IMR-90 (cell line): ENCODE measurements around the gene METTL15. TPM values are rescaled to one million over a fixed set of nuclear protein-coding genes. Genes with fewer than 3 reads are reported as not detected.
A peak's percentile ranks its signal among the peaks of the same experiment; 100 is the strongest.

ENCODE experiments used
- ATAC-seq: fragments of 200-7000 bp; cut with Tn5 transposase; 2 replicates; pipeline ENCODE4 v1.9.1; 2020; ENCODE audit warnings: low read depth, mild to moderate bottlenecking, moderate library complexity
- BruUV-seq: library from RNA; stranded (reverse); fragments of 400-500 nt; replicated peaks from 2 replicates; lab custom pipeline; 2021; lab: Mats Ljungman, UMichigan
- CTCF ChIA-PET: fragments of 300-600 bp; formaldehyde crosslinking; extraction: SDS; loops from one replicate; lab custom pipeline; 2021; ENCODE audit warnings: antibody characterized with exemption; lab: Yijun Ruan, JAX
- POLR2A ChIA-PET: fragments of 300-600 bp; sonication (Branson Sonifier 250); formaldehyde crosslinking; loops from one replicate; lab custom pipeline; 2022; ENCODE audit warnings: antibody characterized with exemption; ENCODE audit not compliant: unreplicated experiment; lab: Charles Lee
- DNase-seq: peaks from one replicate; pipeline ENCODE4 v3.0.0; 2013
- H2AFZ ChIP-seq: replicated peaks from 2 replicates; pipeline ENCODE3; 2013; ENCODE audit warnings: low read length, mild to moderate bottlenecking; ENCODE audit not compliant: poor library complexity
- H2AK5ac ChIP-seq: 2 replicates; pipeline ENCODE4 v1.6.1; 2013; ENCODE audit warnings: low read depth, low read length, inconsistent platforms
- H2AK9ac ChIP-seq: replicated peaks from 2 replicates; pipeline ENCODE3; 2013; ENCODE audit warnings: mild to moderate bottlenecking, low read depth, low read length, moderate library complexity; ENCODE audit not compliant: poor library complexity
- H2BK120ac ChIP-seq: 2 replicates; pipeline ENCODE4 v1.6.1; 2013; ENCODE audit warnings: low read depth, low read length, inconsistent platforms
- H2BK15ac ChIP-seq: 3 replicates; pipeline ENCODE4 v1.6.1; 2013; ENCODE audit warnings: low read depth, low read length, inconsistent platforms
- H2BK20ac ChIP-seq: 2 replicates; pipeline ENCODE4 v1.6.1; 2013; ENCODE audit warnings: low read depth, mild to moderate bottlenecking, inconsistent platforms, low read length, moderate library complexity
- H2BK5ac ChIP-seq: 2 replicates; pipeline ENCODE4 v1.6.1; 2013; ENCODE audit warnings: mild to moderate bottlenecking, low read depth, low read length, inconsistent platforms; ENCODE audit not compliant: poor library complexity, severe bottlenecking
- H3K14ac ChIP-seq: replicated peaks from 2 replicates; pipeline ENCODE4 v1.6.1; 2013; ENCODE audit warnings: low read depth, low read length, inconsistent platforms
- H3K18ac ChIP-seq: 2 replicates; pipeline ENCODE4 v1.6.1; 2013; ENCODE audit warnings: low read depth, low read length, control low read depth
- H3K23ac ChIP-seq: 2 replicates; pipeline ENCODE4 v1.6.1; 2013; ENCODE audit warnings: low read depth, low read length, inconsistent platforms
- H3K27ac ChIP-seq: 2 replicates; pipeline ENCODE4 v1.5.1; 2013; ENCODE audit warnings: mild to moderate bottlenecking, control low read depth, low read length; ENCODE audit not compliant: insufficient read depth
- H3K27me3 ChIP-seq: 2 replicates; pipeline ENCODE4 v1.6.1; 2013; ENCODE audit warnings: low read length; ENCODE audit not compliant: control insufficient read depth, insufficient read depth
- H3K36me3 ChIP-seq: 2 replicates; pipeline ENCODE4 v1.6.1; 2013; ENCODE audit warnings: low read length, mixed read lengths; ENCODE audit not compliant: control insufficient read depth, insufficient read depth
- H3K4ac ChIP-seq: 2 replicates; pipeline ENCODE4 v1.6.1; 2013; ENCODE audit warnings: low read depth, low read length, inconsistent platforms
- H3K4me1 ChIP-seq: 2 replicates; pipeline ENCODE4 v1.6.1; 2013; ENCODE audit warnings: low read length, mixed read lengths; ENCODE audit not compliant: control insufficient read depth, insufficient read depth
- H3K4me2 ChIP-seq: 2 replicates; pipeline ENCODE4 v1.6.1; 2013; ENCODE audit warnings: low read depth, mild to moderate bottlenecking, control low read depth, low read length, moderate library complexity
- H3K4me3 ChIP-seq: 2 replicates; pipeline ENCODE4 v1.5.1; 2013; ENCODE audit warnings: low read depth, mild to moderate bottlenecking, control low read depth, low read length, moderate library complexity; ENCODE audit not compliant: insufficient read depth
- H3K56ac ChIP-seq: 2 replicates; pipeline ENCODE4 v1.6.1; 2013; ENCODE audit warnings: low read length, inconsistent platforms; ENCODE audit not compliant: insufficient read depth; ENCODE audit errors: extremely low read depth
- H3K79me1 ChIP-seq, 2 experiments: 2 replicates each; pipeline ENCODE4 v1.6.1; 2013; ENCODE audit warnings: low read length in 2 of 2, inconsistent platforms in 1 of 2, low read depth in 1 of 2
- H3K9ac ChIP-seq: 2 replicates; pipeline ENCODE4 v1.6.1; 2013; ENCODE audit warnings: low read depth, low read length, control low read depth
- H3K9me1 ChIP-seq: 2 replicates; pipeline ENCODE4 v1.6.1; 2013; ENCODE audit warnings: low read length, inconsistent platforms; ENCODE audit not compliant: insufficient read depth
- H3K9me3 ChIP-seq: 2 replicates; pipeline ENCODE4 v1.6.1; 2013; ENCODE audit warnings: low read length; ENCODE audit not compliant: control insufficient read depth, insufficient read depth
- H4K20me1 ChIP-seq: 2 replicates; pipeline ENCODE4 v1.6.1; 2013; ENCODE audit warnings: low read length, inconsistent platforms; ENCODE audit not compliant: insufficient read depth
- H4K5ac ChIP-seq: 2 replicates; pipeline ENCODE4 v1.6.1; 2013; ENCODE audit warnings: mild to moderate bottlenecking, low read depth, low read length, control low read depth
- H4K8ac ChIP-seq, 2 experiments: 2 replicates each; pipeline ENCODE4 v1.6.1; 2013; ENCODE audit warnings: low read depth in 2 of 2, low read length in 2 of 2, control low read depth in 1 of 2, inconsistent platforms in 1 of 2
- H4K91ac ChIP-seq: 2 replicates; pipeline ENCODE4 v1.6.1; 2013; ENCODE audit warnings: low read depth, low read length, inconsistent platforms; ENCODE audit not compliant: insufficient read depth
- BHLHE40 ChIP-seq: fragments of 150-350 bp; IDR thresholded peaks from 2 replicates; pipeline ENCODE4 v1.6.1; 2016; ENCODE audit warnings: mild to moderate bottlenecking, low read depth, low read length
- CEBPB ChIP-seq: IDR thresholded peaks from 2 replicates; pipeline ENCODE4 v1.6.1; 2012; ENCODE audit warnings: low read depth, low read length, improper control_type of control experiment
- CHD1 ChIP-seq: IDR thresholded peaks from 2 replicates; pipeline ENCODE4 v1.6.1; 2012; ENCODE audit warnings: low read depth, low read length, improper control_type of control experiment
- FOS ChIP-seq: fragments of 150-350 bp; IDR thresholded peaks from 2 replicates; pipeline ENCODE4 v1.6.1; 2016; ENCODE audit warnings: low read depth, low read length
- MAFK ChIP-seq: IDR thresholded peaks from 2 replicates; pipeline ENCODE4 v1.6.1; 2012; ENCODE audit warnings: low read depth, low read length, improper control_type of control experiment
- MAZ ChIP-seq: IDR thresholded peaks from 2 replicates; pipeline ENCODE4 v1.6.1; 2012; ENCODE audit warnings: low read depth, mild to moderate bottlenecking, low read length, improper control_type of control experiment, moderate library complexity, borderline replicate concordance
- MXI1 ChIP-seq: IDR thresholded peaks from 2 replicates; pipeline ENCODE4 v1.6.1; 2012; ENCODE audit warnings: low read depth, mild to moderate bottlenecking, low read length, moderate library complexity, borderline replicate concordance
- NFE2L2 ChIP-seq: fragments of 150-350 bp; IDR thresholded peaks from 2 replicates; pipeline ENCODE4 v1.6.1; 2016; ENCODE audit warnings: low read depth, mild to moderate bottlenecking, low read length
- POLR2A ChIP-seq: IDR thresholded peaks from 2 replicates; pipeline ENCODE4 v1.6.1; 2012; ENCODE audit warnings: mild to moderate bottlenecking, low read depth, low read length
- RAD21 ChIP-seq: IDR thresholded peaks from 2 replicates; pipeline ENCODE4 v1.6.1; 2012; ENCODE audit warnings: low read length, improper control_type of control experiment
- RCOR1 ChIP-seq: IDR thresholded peaks from 2 replicates; pipeline ENCODE4 v1.6.1; 2012; ENCODE audit warnings: mild to moderate bottlenecking, low read length, improper control_type of control experiment; ENCODE audit not compliant: insufficient replicate concordance
- RFX5 ChIP-seq: IDR thresholded peaks from 2 replicates; pipeline ENCODE4 v1.8.0; 2012; ENCODE audit warnings: low read depth, mild to moderate bottlenecking, low read length, moderate library complexity
- SMC3 ChIP-seq: fragments of 150-350 bp; IDR thresholded peaks from 2 replicates; pipeline ENCODE4 v1.6.1; 2016; ENCODE audit warnings: low read depth, mild to moderate bottlenecking, antibody characterized with exemption, low read length, moderate library complexity
- WGBS, 2 experiments: methylation state at CpG; one replicate each; pipeline versions ENCODE4 v1.1.5 to v1.1.7; 2013; ENCODE audit warnings: missing lambda C conversion rate in 2 of 2; ENCODE audit not compliant: insufficient read length in 1 of 2; ENCODE audit errors: extremely low coverage in 2 of 2; 5-methylcytosine and 5-hydroxymethylcytosine counted together
- dilution Hi-C: fragments of 300-500 bp; cut with HindIII; formaldehyde crosslinking; loops from one replicate; pipeline ENCODE4 v1.14.3; 2018; ENCODE audit warnings: low sequenced_read_pairs; ENCODE audit not compliant: unreplicated experiment
- in situ Hi-C: fragments of 300-500 bp; cut with MboI; formaldehyde crosslinking; loops from 3 replicates; pipeline ENCODE4 v1.14.3; 2019; ENCODE audit warnings: low sequenced_read_pairs, inconsistent platforms, mixed read lengths
- intact Hi-C: fragments of 100-400 bp; cut with micrococcal nuclease; formaldehyde crosslinking; loops from 2 replicates; pipeline ENCODE4 v1.10.0; 2022
- polyA plus RNA-seq, 3 experiments: library from polyadenylated mRNA; depleted of rRNA; stranded (reverse); fragments of >200 nt; gene quantifications; 2 replicates each; pipeline ENCODE4 v1.2.3, GENCODE V29; 2012; ENCODE audit warnings: low replicate concordance in 1 of 3
- total RNA-seq: library from RNA; depleted of rRNA; stranded (reverse); fragments of >200 nt; gene quantifications from 2 replicates; pipeline ENCODE4 v1.2.3, GENCODE V29; 2012
- TF ChIP-seq, protein P1 (sequence below): conservative IDR thresholded peaks from 2 replicates; pipeline ENCODE4 v1.5.1; 2012; ENCODE audit warnings: mild to moderate bottlenecking, low read depth, low read length, improper control_type of control experiment
- TF ChIP-seq, protein P2 (sequence below): fragments of 150-350 bp; IDR thresholded peaks from 2 replicates; pipeline ENCODE4 v1.6.1; 2016; ENCODE audit warnings: low read depth, mild to moderate bottlenecking, low read length, moderate library complexity, borderline replicate concordance
- TF ChIP-seq, protein P3 (sequence below): fragments of 150-350 bp; IDR thresholded peaks from 2 replicates; pipeline ENCODE4 v1.6.1; 2017; ENCODE audit warnings: mild to moderate bottlenecking, antibody characterized with exemption, low read length, low read depth

Gene METTL15
- total and polyA plus RNA-seq, 2 of the 4 experiments (the other 2 are of a cell fraction) = 6.5 to 30.5 TPM

DNA sequence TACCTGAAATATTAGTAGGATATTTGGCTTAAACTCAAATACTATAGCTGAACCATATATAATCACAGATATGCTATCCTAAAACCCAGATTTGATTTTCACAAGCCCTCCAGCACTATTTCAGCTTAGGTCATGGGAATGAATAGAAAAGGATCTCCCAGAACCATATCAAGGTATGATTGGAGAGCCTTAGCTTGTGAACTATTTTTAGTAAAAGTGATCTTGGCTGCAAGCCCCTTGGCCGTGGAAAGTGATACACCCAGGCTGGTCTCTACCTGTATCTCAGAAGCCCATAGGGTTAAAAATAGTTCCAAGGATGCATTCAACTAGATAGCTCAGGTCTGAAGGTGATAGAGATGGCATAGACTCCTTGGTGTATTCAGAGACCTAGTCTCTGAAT lies 9.9 kb upstream of the METTL15 start:
- POLR2A ChIA-PET = no interaction called here

More for the DNA sequence above, 9.9 kb upstream of the METTL15 start:
- dilution Hi-C loops (no loop called here), in situ Hi-C loops (no loop called here), intact Hi-C loops (no loop called here)
- no peak overlapping the region for H4K91ac ChIP-seq
- H3K36me3 ChIP-seq = no peaks in the 10 kb centered on the region
- no peak for DNase-seq
- TF ChIP-seq, protein P1, sequence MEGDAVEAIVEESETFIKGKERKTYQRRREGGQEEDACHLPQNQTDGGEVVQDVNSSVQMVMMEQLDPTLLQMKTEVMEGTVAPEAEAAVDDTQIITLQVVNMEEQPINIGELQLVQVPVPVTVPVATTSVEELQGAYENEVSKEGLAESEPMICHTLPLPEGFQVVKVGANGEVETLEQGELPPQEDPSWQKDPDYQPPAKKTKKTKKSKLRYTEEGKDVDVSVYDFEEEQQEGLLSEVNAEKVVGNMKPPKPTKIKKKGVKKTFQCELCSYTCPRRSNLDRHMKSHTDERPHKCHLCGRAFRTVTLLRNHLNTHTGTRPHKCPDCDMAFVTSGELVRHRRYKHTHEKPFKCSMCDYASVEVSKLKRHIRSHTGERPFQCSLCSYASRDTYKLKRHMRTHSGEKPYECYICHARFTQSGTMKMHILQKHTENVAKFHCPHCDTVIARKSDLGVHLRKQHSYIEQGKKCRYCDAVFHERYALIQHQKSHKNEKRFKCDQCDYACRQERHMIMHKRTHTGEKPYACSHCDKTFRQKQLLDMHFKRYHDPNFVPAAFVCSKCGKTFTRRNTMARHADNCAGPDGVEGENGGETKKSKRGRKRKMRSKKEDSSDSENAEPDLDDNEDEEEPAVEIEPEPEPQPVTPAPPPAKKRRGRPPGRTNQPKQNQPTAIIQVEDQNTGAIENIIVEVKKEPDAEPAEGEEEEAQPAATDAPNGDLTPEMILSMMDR = no peak
- TF ChIP-seq CEBPB = no peak
- TF ChIP-seq MXI1 = no peak
- no peak for TF ChIP-seq RAD21
- no peak for TF ChIP-seq CHD1
- TF ChIP-seq MAFK = no peak
- no peak for TF ChIP-seq RFX5
- TF ChIP-seq POLR2A = no peak
- TF ChIP-seq, protein P2, sequence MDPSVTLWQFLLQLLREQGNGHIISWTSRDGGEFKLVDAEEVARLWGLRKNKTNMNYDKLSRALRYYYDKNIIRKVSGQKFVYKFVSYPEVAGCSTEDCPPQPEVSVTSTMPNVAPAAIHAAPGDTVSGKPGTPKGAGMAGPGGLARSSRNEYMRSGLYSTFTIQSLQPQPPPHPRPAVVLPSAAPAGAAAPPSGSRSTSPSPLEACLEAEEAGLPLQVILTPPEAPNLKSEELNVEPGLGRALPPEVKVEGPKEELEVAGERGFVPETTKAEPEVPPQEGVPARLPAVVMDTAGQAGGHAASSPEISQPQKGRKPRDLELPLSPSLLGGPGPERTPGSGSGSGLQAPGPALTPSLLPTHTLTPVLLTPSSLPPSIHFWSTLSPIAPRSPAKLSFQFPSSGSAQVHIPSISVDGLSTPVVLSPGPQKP = no peak
- TF ChIP-seq NFE2L2 = no peak
- TF ChIP-seq, protein P3, sequence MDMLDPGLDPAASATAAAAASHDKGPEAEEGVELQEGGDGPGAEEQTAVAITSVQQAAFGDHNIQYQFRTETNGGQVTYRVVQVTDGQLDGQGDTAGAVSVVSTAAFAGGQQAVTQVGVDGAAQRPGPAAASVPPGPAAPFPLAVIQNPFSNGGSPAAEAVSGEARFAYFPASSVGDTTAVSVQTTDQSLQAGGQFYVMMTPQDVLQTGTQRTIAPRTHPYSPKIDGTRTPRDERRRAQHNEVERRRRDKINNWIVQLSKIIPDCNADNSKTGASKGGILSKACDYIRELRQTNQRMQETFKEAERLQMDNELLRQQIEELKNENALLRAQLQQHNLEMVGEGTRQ = no peak
- TF ChIP-seq BHLHE40 = no peak
- TF ChIP-seq MAZ = no peak
- TF ChIP-seq SMC3 = no peak
- no peak for TF ChIP-seq RCOR1
- no peak for TF ChIP-seq FOS
- no peak overlapping the region for H3K14ac ChIP-seq
- no peak overlapping the region for H4K8ac ChIP-seq
- no peak overlapping the region for H2BK20ac ChIP-seq
- peak overlapping the region; percentile 45 for H4K5ac ChIP-seq
- H3K4me2 ChIP-seq = no peak overlapping the region
- H2BK120ac ChIP-seq = peak overlapping the region; percentile 31; the same call in 1 of the 2 replicates
- no peak overlapping the region for H2AK9ac ChIP-seq
- no peaks in the 10 kb centered on the region for H4K20me1 ChIP-seq
- H3K4me3 ChIP-seq = no peak overlapping the region
- no peak overlapping the region for H3K4ac ChIP-seq
- H3K23ac ChIP-seq = no peak overlapping the region
- no peaks in the 10 kb centered on the region for H3K9me3 ChIP-seq
- H3K56ac ChIP-seq = no peak overlapping the region
- H3K27me3 ChIP-seq = no peaks in the 10 kb centered on the region
- H2AK5ac ChIP-seq = no peak overlapping the region
- no peak for ATAC-seq
- peak overlapping the region; percentile 36; the same call in 1 of the 2 replicates for H3K18ac ChIP-seq
- H2AFZ ChIP-seq = no peak overlapping the region
- H3K79me1 ChIP-seq = peaks cover 43 to 63% of the 10 kb centered on the region in 2 experiments
- CTCF ChIA-PET = no interaction called here
- peak overlapping the region; percentile 27; the same call in 1 of the 2 replicates for H3K27ac ChIP-seq
- no peaks in the 10 kb centered on the region; the same call in 1 of the 2 replicates for H3K4me1 ChIP-seq
- H3K9me1 ChIP-seq = no peaks in the 10 kb centered on the region
- no CpG with 5 or more reads among the region's 1 CpG for WGBS, 2 experiments
- no peak overlapping the region for H3K9ac ChIP-seq
- H2BK5ac ChIP-seq = peak overlapping the region; percentile 53
- no peak overlapping the region for H2BK15ac ChIP-seq
- BruUV-seq = no TSS peak
